ENCODE data around the gene ELOVL3. TPM values are rescaled to one million over a fixed set of nuclear protein-coding genes. Genes with fewer than 3 reads are reported as not detected.
"Not testable (repeated sequence)": the region's sequence is repeated elsewhere in the genome, so short reads cannot be mapped to it uniquely, and the experiment has no call there.

Gene ELOVL3
- total and polyA plus RNA-seq, 7 donors: 0.17 to 0.54 (median 0.26) TPM; not detected in 1

DNA sequence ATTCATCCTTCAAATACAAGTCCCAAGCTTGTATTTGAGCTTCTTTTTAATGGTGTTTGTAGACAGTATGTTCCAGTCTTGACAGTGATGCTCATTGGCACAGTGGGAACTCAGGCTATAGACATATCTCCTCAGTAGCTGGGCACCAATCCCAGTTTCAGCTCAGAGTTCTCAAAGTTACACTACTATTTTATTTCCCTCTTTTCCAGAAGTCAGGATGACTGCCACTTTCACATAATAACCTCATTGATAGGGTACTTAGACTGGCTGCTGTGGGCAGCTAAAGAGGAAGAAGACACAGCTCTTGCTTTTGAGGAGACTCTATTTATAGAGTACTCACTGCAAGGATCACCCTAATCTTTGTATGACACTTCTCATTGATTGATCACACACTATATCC lies 21.6 kb downstream of the ELOVL3 start:
- H3K27me3 ChIP-seq (ENCODE audit: insufficient read depth in 3 of 3, low read length in 2 of 3): no peaks in the 10 kb centered on the region
- TF ChIP-seq, protein P1, sequence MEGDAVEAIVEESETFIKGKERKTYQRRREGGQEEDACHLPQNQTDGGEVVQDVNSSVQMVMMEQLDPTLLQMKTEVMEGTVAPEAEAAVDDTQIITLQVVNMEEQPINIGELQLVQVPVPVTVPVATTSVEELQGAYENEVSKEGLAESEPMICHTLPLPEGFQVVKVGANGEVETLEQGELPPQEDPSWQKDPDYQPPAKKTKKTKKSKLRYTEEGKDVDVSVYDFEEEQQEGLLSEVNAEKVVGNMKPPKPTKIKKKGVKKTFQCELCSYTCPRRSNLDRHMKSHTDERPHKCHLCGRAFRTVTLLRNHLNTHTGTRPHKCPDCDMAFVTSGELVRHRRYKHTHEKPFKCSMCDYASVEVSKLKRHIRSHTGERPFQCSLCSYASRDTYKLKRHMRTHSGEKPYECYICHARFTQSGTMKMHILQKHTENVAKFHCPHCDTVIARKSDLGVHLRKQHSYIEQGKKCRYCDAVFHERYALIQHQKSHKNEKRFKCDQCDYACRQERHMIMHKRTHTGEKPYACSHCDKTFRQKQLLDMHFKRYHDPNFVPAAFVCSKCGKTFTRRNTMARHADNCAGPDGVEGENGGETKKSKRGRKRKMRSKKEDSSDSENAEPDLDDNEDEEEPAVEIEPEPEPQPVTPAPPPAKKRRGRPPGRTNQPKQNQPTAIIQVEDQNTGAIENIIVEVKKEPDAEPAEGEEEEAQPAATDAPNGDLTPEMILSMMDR (IDR thresholded peaks at IDR 0.05): no peak
- no peaks in the 10 kb centered on the region for H3K36me3 ChIP-seq (ENCODE audit: insufficient read depth in 1 of 2, low read depth in 1 of 2)
- H3K9me3 ChIP-seq: no peaks in the 10 kb centered on the region
- peaks cover 55% of the 10 kb centered on the region for H3K4me1 ChIP-seq
- H3K27ac ChIP-seq: peak overlapping the region; percentile 5
- intact Hi-C loops (cut with DNase I): loop anchor here (5.0 to 10.0 kb wide), 2 partner anchors 35 to 47 kb away; no protein-coding TSS in a partner anchor
- H3K4me3 ChIP-seq: peak overlapping the region; percentile 89
- DNase-seq (no peak), ATAC-seq (no peak)

DNA sequence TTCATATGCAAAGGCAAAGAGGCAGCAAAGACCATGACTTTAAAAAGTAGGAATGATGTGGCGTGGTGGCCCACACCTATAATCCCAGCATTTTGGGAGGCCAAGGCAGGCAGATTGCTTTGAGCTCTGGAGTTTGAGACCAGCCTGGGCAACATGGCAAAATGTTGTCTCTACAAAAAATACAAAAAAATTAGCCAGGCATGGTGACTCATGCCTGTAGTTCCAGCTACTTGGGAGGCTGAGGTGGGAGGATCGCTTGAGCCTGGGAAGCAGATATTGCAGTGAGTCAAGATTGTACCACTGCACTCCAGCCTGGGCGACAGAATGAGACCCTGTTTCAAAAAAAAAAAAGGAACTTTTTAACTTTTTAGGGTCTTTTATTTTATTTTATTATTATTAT lies 26.4 kb downstream of the ELOVL3 start:
- peaks cover 38% of the 10 kb centered on the region for H3K4me1 ChIP-seq
- WGBS, 3 donors: 93 to 98% (median 96%) methylated on average over 3 of the region's 3 CpGs
- H3K36me3 ChIP-seq (ENCODE audit: insufficient read depth in 1 of 2, low read depth in 1 of 2); H3K4me3 ChIP-seq; ATAC-seq; H3K9me3 ChIP-seq; H3K27me3 ChIP-seq (ENCODE audit: insufficient read depth in 3 of 3, low read length in 2 of 3); DNase-seq; H3K27ac ChIP-seq; intact Hi-C loops (cut with DNase I): not testable (repeated sequence)

DNA sequence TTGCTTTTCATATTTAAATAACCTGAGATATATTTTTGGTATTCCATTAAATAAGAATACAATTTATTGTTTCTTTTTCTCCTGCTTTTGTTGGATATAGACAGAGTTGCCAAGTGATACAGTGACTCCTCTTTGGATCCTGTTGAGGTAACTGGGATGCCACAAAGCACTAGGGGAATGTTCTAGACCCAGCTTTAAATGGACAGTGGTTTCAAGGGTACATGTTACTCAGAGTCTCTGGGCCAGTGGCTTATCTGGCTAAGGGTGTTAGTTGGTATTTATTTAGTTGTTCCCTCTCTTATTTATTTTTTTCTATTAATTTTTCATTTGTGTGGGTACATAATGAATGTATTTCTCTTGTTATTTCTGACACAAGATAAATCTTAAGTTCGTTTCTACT lies 28.3 kb downstream of the ELOVL3 start:
- Histone ChIP-seq H3K4me1 (peaks cover 22% of the 10 kb centered on the region), H3K27ac (no peak overlapping the region), H3K4me3 (no peak overlapping the region), H3K9me3 (no peaks in the 10 kb centered on the region), H3K36me3 (ENCODE audit: insufficient read depth in 1 of 2, low read depth in 1 of 2) (peaks cover 0 to 6% of the 10 kb centered on the region in 2 donors), H3K27me3 (ENCODE audit: insufficient read depth in 3 of 3, low read length in 2 of 3) (no peaks in the 10 kb centered on the region)
- intact Hi-C loops (cut with DNase I): no loop called here
- TF ChIP-seq, protein P1 (IDR thresholded peaks at IDR 0.05): no peak
- ATAC-seq (peak in 1 of 4 donors; percentile 49), DNase-seq (no peak)
- WGBS, 3 donors: 69 to 79% (median 75%) methylated on average over 1 of the region's 1 CpG

DNA sequence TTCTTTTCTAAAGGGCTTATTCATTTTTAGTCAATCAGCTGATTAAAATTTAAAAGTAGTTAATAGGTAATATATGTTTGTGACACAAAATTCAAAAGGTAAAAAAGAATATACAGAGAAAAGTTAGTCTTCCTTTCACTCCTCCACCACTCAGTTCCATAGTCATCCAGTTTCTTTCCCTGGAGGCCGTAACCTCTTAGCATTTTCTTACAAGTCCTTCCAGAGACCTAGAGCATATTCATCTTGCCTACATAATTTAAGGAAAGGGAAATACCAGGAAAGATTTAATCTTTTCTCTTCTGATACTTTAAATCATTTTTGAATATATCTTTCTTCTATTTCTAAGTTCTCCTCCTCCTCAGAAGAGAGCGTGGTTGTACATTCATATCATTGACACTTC lies 29.3 kb downstream of the ELOVL3 start:
- Histone ChIP-seq H3K4me3 (no peak overlapping the region), H3K36me3 (ENCODE audit: insufficient read depth in 1 of 2, low read depth in 1 of 2) (peaks cover 0 to 16% of the 10 kb centered on the region in 2 donors), H3K9me3 (no peaks in the 10 kb centered on the region), H3K27ac (no peak overlapping the region), H3K4me1 (peaks cover 20% of the 10 kb centered on the region), H3K27me3 (ENCODE audit: insufficient read depth in 3 of 3, low read length in 2 of 3) (no peaks in the 10 kb centered on the region)
- ATAC-seq (no peak), DNase-seq (no peak)
- intact Hi-C loops (cut with DNase I): no loop called here
- TF ChIP-seq, protein P1 (IDR thresholded peaks at IDR 0.05): no peak
- WGBS, 3 donors: 64 to 88% (median 87%) methylated on average over 2 of the region's 2 CpGs

DNA sequence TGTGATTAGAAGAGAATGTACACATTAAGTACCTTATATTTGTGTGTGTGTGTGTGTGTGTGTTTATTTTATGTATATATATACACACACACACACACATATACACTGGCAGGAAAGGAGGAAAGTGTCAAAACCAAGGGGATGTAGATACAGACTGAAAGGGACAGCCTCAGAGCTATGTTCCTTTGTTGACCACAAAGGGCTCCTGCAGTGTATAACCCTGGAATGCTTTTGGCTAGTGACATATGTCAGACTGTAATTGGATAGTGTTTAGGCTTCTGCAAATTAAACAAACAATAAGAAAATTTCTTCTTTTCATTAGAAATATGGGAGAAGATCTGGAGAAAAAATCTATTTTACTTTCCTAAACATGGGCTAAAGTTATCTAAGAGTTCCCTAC lies 35.1 kb downstream of the ELOVL3 start:
- no peak overlapping the region for H3K4me3 ChIP-seq
- no peaks in the 10 kb centered on the region for H3K27me3 ChIP-seq (ENCODE audit: insufficient read depth in 3 of 3, low read length in 2 of 3)
- H3K36me3 ChIP-seq (ENCODE audit: insufficient read depth in 1 of 2, low read depth in 1 of 2): peaks cover 0 to 24% of the 10 kb centered on the region in 2 donors
- intact Hi-C loops (cut with DNase I): no loop called here
- DNase-seq: no peak
- TF ChIP-seq, protein P1 (IDR thresholded peaks at IDR 0.05): no peak
- peak in 3 of 4 donors; percentile 64 to 71 (median 65) for ATAC-seq
- H3K9me3 ChIP-seq: no peaks in the 10 kb centered on the region
- H3K27ac ChIP-seq: peak overlapping the region; percentile 71
- peaks cover 65% of the 10 kb centered on the region for H3K4me1 ChIP-seq

Data from psoas muscle (tissue), 8 donors.